Caco-2 (cell line): ENCODE data around the gene ERC2. TPM values are rescaled to one million over a fixed set of nuclear protein-coding genes. Genes with fewer than 3 reads are reported as not detected.
A peak's percentile ranks its signal among the peaks of the same experiment; 100 is the strongest.

Experiments used
- BruUV-seq: library from RNA; stranded (reverse); fragments of 400-500 nt; replicated peaks from 2 replicates; lab custom pipeline; 2021; lab: Mats Ljungman, UMichigan
- CTCF ChIA-PET: fragments of 300-600 bp; sonication (Branson Sonifier 250); formaldehyde crosslinking; loops from one replicate; lab custom pipeline; 2022; ENCODE audit warnings: antibody characterized with exemption; lab: Charles Lee
- POLR2A ChIA-PET: fragments of 300-600 bp; sonication (Branson Sonifier 250); formaldehyde crosslinking; loops from one replicate; lab custom pipeline; 2022; ENCODE audit warnings: antibody characterized with exemption; lab: Charles Lee
- DNase-seq, 2 experiments: peaks; one replicate each; pipeline versions ENCODE4 v3.0.0 to v3.0.0-alpha.2; 2020 to 2022
- H3K27me3 ChIP-seq: replicated peaks from 2 replicates; pipeline ENCODE4 v1.6.0; 2011; ENCODE audit warnings: low read length; ENCODE audit not compliant: control insufficient read depth, insufficient read depth
- H3K36me3 ChIP-seq: 2 replicates; pipeline ENCODE4 v1.5.1; 2011; ENCODE audit warnings: low read length; ENCODE audit not compliant: control insufficient read depth, insufficient read depth
- H3K4me1 ChIP-seq: fragments of 250-450 bp; sonication (Bioruptor Pico); 2 replicates; pipeline ENCODE4 v1.5.1; 2020; ENCODE audit warnings: mild to moderate bottlenecking
- H3K4me3 ChIP-seq: 2 replicates; pipeline ENCODE4 v1.5.1; 2011; ENCODE audit warnings: low read depth, mild to moderate bottlenecking, control low read depth, low read length
- H3K9me3 ChIP-seq: fragments of 250-450 bp; sonication (Bioruptor Pico); 2 replicates; pipeline ENCODE4 v1.5.1; 2020; ENCODE audit warnings: mild to moderate bottlenecking, moderate library complexity
- H3K27ac Mint-ChIP-seq: one replicate; pipeline ENCODE4 v1.8.0; 2022; ENCODE audit warnings: mixed read lengths; ENCODE audit not compliant: unreplicated experiment
- H3K27me3 Mint-ChIP-seq: one replicate; pipeline ENCODE4 v1.8.0; 2022; ENCODE audit warnings: mixed read lengths; ENCODE audit not compliant: insufficient read depth, unreplicated experiment
- H3K36me3 Mint-ChIP-seq: one replicate; pipeline ENCODE4 v1.8.0; 2022; ENCODE audit warnings: mild to moderate bottlenecking, mixed read lengths; ENCODE audit not compliant: insufficient read depth, unreplicated experiment
- H3K4me1 Mint-ChIP-seq: one replicate; pipeline ENCODE4 v1.8.0; 2022; ENCODE audit warnings: low read depth, mixed read lengths; ENCODE audit not compliant: unreplicated experiment
- H3K4me3 Mint-ChIP-seq: one replicate; pipeline ENCODE4 v1.8.0; 2022; ENCODE audit warnings: mild to moderate bottlenecking, moderate library complexity, mixed read lengths; ENCODE audit not compliant: unreplicated experiment
- H3K9me3 Mint-ChIP-seq: one replicate; pipeline ENCODE4 v1.8.0; 2022; ENCODE audit warnings: mixed read lengths; ENCODE audit not compliant: unreplicated experiment
- CTCF ChIP-seq, 2 experiments: fragments of 200-600 bp in 1 of 2; IDR thresholded peaks; 1 replicate in 1 of 2; 2 replicates in 1 of 2; pipeline versions ENCODE4 v1.5.1 to v1.8.0; 2011 to 2022; ENCODE audit warnings: antibody characterized with exemption in 1 of 2, control low read depth in 1 of 2, inconsistent platforms in 1 of 2, low read depth in 1 of 2, low read length in 1 of 2, mild to moderate bottlenecking in 1 of 2, moderate library complexity in 1 of 2; ENCODE audit not compliant: insufficient read depth in 1 of 2, severe bottlenecking in 1 of 2, unreplicated experiment in 1 of 2
- intact Hi-C: fragments of 100-400 bp; cut with micrococcal nuclease; formaldehyde crosslinking; loops from one replicate; pipeline ENCODE4 v1.10.0; 2022; ENCODE audit not compliant: unreplicated experiment
- total RNA-seq: library from RNA; stranded (reverse); gene quantifications from 2 replicates; pipeline ENCODE4 v1.2.3, GENCODE V29; 2022

The ERC2 gene
- total RNA-seq, 1 experiment from 2014 or later, result 0.54 TPM

GRCh38 chr3:56476771-56477170 lies 8.5 kb upstream of the ERC2 start:
- peaks cover 17% of the 10 kb centered on the region for H3K27me3 Mint-ChIP-seq
- intact Hi-C loops, result no loop called here
- Histone ChIP-seq H3K9me3 (no peaks in the 10 kb centered on the region; the same call in 1 of the 2 replicates), H3K36me3 (no peaks in the 10 kb centered on the region), H3K4me1 (no peaks in the 10 kb centered on the region), H3K27me3 (no peaks in the 10 kb centered on the region), H3K4me3 (no peak overlapping the region)
- DNase-seq, result no peak
- no peaks in the 10 kb centered on the region for H3K4me1 Mint-ChIP-seq
- no peak overlapping the region for H3K27ac Mint-ChIP-seq
- CTCF ChIA-PET, result no interaction called here
- no peaks in the 10 kb centered on the region for H3K9me3 Mint-ChIP-seq
- POLR2A ChIA-PET, result no interaction called here
- no TSS peak for BruUV-seq
- TF ChIP-seq CTCF (IDR thresholded peaks at IDR 0.05; ENCODE audit: insufficient read depth in 1 of 2, low read depth in 1 of 2, low read length in 1 of 2, severe bottlenecking in 1 of 2, unreplicated experiment in 1 of 2), result no peak
- H3K36me3 Mint-ChIP-seq, result no peaks in the 10 kb centered on the region
- no peak overlapping the region for H3K4me3 Mint-ChIP-seq

DNA sequence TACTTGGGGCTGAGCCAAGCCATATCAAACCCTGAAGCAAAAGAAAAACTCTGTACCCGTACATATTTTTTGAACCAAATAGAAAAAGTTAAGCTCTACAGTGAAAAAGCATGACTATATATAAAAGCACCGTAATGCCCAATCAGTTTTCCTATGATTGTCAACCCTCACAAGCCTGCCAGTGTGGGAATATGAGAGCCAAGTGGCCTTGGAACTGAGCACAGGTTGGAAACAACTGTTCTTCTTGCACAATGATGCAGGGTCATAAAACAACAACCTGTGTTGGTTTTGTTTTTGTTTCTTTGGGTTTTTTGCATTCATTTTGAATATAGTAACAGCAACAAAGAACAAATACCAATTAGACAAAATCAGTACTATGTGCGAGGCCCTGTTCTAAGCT lies 3.5 kb upstream of the ERC2 start:
- no peak overlapping the region for H3K4me3 Mint-ChIP-seq
- Histone ChIP-seq H3K27me3 (no peaks in the 10 kb centered on the region), H3K9me3 (no peaks in the 10 kb centered on the region; the same call in 1 of the 2 replicates), H3K4me3 (no peak overlapping the region), H3K36me3 (no peaks in the 10 kb centered on the region), H3K4me1 (no peaks in the 10 kb centered on the region)
- DNase-seq, result no peak
- CTCF ChIA-PET, result no interaction called here
- intact Hi-C loops, result no loop called here
- H3K27me3 Mint-ChIP-seq, result peaks cover 19% of the 10 kb centered on the region
- no peaks in the 10 kb centered on the region for H3K4me1 Mint-ChIP-seq
- POLR2A ChIA-PET, result no interaction called here
- H3K27ac Mint-ChIP-seq, result no peak overlapping the region
- H3K36me3 Mint-ChIP-seq, result no peaks in the 10 kb centered on the region
- no peak for TF ChIP-seq CTCF (IDR thresholded peaks at IDR 0.05; ENCODE audit: insufficient read depth in 1 of 2, low read depth in 1 of 2, low read length in 1 of 2, severe bottlenecking in 1 of 2, unreplicated experiment in 1 of 2)
- H3K9me3 Mint-ChIP-seq, result no peaks in the 10 kb centered on the region
- no TSS peak for BruUV-seq

DNA sequence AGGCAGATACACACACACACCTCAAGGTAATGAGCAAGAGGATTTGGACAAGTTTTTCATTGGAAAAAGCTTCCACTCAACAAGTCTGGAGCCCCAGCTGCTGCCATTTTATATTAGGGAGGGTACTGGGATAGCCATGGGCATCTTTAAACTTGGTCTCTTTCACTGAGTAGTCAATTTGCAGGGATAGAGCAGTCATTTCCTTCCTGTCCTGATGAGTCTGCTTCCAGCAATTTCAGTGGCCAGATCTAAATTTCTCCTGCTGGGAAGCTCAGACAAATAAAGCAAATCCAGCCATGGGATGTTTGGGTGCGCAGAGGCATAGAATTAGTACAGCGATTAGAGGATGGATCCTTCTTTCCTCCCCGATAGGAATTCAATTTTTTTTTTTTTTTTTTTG lies 874 bp upstream of the ERC2 start:
- no peaks in the 10 kb centered on the region for H3K4me1 ChIP-seq
- Mint-ChIP-seq H3K4me1 (peaks cover 5% of the 10 kb centered on the region), H3K36me3 (no peaks in the 10 kb centered on the region), H3K4me3 (peak overlapping the region; percentile 80), H3K27ac (no peak overlapping the region), H3K27me3 (peaks cover 19% of the 10 kb centered on the region), H3K9me3 (no peaks in the 10 kb centered on the region)
- DNase-seq, result no peak
- H3K4me3 ChIP-seq, result no peak overlapping the region
- CTCF ChIA-PET, result interaction anchor here (0.6 kb wide), 2 partner anchors 222 to 343 kb away, joined by 4 read pairs; no protein-coding TSS in a partner anchor
- intact Hi-C loops, result no loop called here
- H3K27me3 ChIP-seq, result no peaks in the 10 kb centered on the region
- POLR2A ChIA-PET, result interaction anchor here (0.6 kb wide), 1 partner anchor 9 kb away, joined by 3 read pairs; no protein-coding TSS in a partner anchor
- no peaks in the 10 kb centered on the region for H3K36me3 ChIP-seq
- no peaks in the 10 kb centered on the region for H3K9me3 ChIP-seq
- no peak for TF ChIP-seq CTCF (IDR thresholded peaks at IDR 0.05; ENCODE audit: insufficient read depth in 1 of 2, low read depth in 1 of 2, low read length in 1 of 2, severe bottlenecking in 1 of 2, unreplicated experiment in 1 of 2)
- no TSS peak for BruUV-seq
